Activated CD4-positive, alpha-beta memory T cell treated with anti-CD3 and anti-CD28 coated beads, Interleukin-2, amount 10 ng/mL, durations not matched to agents 7 days and 5 days (primary cell): ENCODE results near the gene BUD31. TPM values are rescaled to one million over a fixed set of nuclear protein-coding genes. Genes with fewer than 3 reads are reported as not detected.

Experiments used
- CTCF ChIA-PET: fragments of 350-600 bp; sonication (Branson Sonifier 250); formaldehyde crosslinking; loops from one replicate; lab custom pipeline; 2021; ENCODE audit warnings: antibody characterized with exemption, inconsistent platforms; lab: Charles Lee
- POLR2A ChIA-PET: fragments of 350-600 bp; sonication (Branson Sonifier 250); formaldehyde crosslinking; loops from one replicate; lab custom pipeline; 2021; ENCODE audit warnings: antibody characterized with exemption; lab: Charles Lee
- DNase-seq: peaks from one replicate; pipeline ENCODE4 v3.0.0-alpha.2; 2020
- H3K27ac Mint-ChIP-seq: one replicate; pipeline ENCODE4 v1.8.0; 2021; ENCODE audit warnings: mild to moderate bottlenecking, mixed read lengths
- H3K27me3 Mint-ChIP-seq: one replicate; pipeline ENCODE4 v1.8.0; 2021; ENCODE audit warnings: mixed read lengths
- H3K36me3 Mint-ChIP-seq: one replicate; pipeline ENCODE4 v1.8.0; 2021; ENCODE audit warnings: low read depth, mixed read lengths
- H3K4me1 Mint-ChIP-seq: one replicate; pipeline ENCODE4 v1.8.0; 2021; ENCODE audit warnings: mixed read lengths
- H3K4me3 Mint-ChIP-seq: one replicate; pipeline ENCODE4 v1.8.0; 2021; ENCODE audit warnings: mild to moderate bottlenecking, mixed read lengths
- H3K9me3 Mint-ChIP-seq: one replicate; pipeline ENCODE4 v1.8.0; 2021; ENCODE audit warnings: mixed read lengths
- total RNA-seq, 2 experiments: library from RNA; stranded (reverse); gene quantifications; one replicate each; pipeline ENCODE4 v1.2.3, GENCODE V29; 2021

Gene BUD31
- total RNA-seq, 2 experiments from 2014 or later = 104 to 106 TPM

DNA sequence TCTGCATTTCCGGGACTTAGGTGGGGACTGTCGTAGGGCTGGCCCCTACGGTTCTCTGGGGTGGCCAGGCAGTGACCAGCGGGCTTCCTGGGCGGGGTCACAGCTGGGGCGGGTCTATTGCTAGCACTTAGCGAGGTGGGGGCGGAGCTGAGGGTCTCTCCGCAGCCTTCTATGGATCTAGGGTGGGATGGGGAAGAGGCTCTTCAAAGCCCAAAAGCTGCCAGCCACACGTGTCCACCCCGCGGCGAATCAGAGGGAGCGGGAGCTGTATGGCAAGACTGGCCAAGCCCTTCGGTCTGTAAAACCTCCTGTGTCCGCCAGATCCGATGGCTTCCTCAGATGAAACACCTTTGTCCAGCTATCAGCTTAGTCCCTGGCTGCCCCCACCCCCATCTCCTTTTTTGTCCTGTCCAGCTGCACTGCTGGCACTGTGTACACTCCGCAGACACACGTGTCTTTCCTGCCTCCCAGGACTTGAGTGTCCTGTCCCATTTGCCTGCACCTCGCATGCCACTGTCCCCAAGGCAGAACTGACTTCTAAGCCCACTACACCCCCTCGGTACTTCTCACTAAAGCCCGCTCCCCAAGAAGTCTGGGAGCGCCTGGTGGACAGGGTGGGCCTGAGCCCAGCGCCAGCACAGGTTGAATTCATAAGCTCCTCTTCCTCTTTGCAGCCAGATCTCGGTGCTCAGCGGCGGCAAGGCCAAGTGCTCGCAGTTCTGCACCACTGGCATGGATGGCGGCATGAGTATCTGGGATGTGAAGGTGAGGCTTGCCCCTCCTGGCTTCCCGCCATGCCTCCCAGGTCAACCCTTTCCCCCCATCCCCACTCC, 15.2 kb upstream of the BUD31 start:
- CTCF ChIA-PET = interaction anchor here (0.7 to 1.2 kb wide), 3 partner anchors 12 to 879 kb away, joined by 3 to 4 read pairs (median 3); no protein-coding TSS in a partner anchor
- H3K27ac Mint-ChIP-seq = peak overlapping the region; percentile 85
- DNase-seq = no peak
- POLR2A ChIA-PET = interaction anchor here (1.0 to 10.8 kb wide), 3 partner anchors 10 to 16 kb away, joined by 3 to 160 read pairs (median 70); partner anchors contain the start of genes ARPC1B, BUD31 and PDAP1
- peaks cover 77% of the 10 kb centered on the region for H3K36me3 Mint-ChIP-seq
- H3K4me3 Mint-ChIP-seq = peak overlapping the region; percentile 60
- H3K9me3 Mint-ChIP-seq = no peaks in the 10 kb centered on the region
- no peaks in the 10 kb centered on the region for H3K27me3 Mint-ChIP-seq
- peaks cover 38% of the 10 kb centered on the region for H3K4me1 Mint-ChIP-seq

GRCh38 chr7:99394188-99394502, 14.6 kb upstream of the BUD31 start:
- H3K4me1 Mint-ChIP-seq = peaks cover 42% of the 10 kb centered on the region
- no peaks in the 10 kb centered on the region for H3K27me3 Mint-ChIP-seq
- no peak for DNase-seq
- POLR2A ChIA-PET = interaction anchor here (1.0 to 10.8 kb wide), 4 partner anchors 8 to 17 kb away, joined by 3 to 160 read pairs (median 36); partner anchors contain the start of genes ARPC1B, BUD31 and PDAP1
- H3K9me3 Mint-ChIP-seq = no peaks in the 10 kb centered on the region
- peak overlapping the region; percentile 52 for H3K27ac Mint-ChIP-seq
- CTCF ChIA-PET = interaction anchor here (0.7 kb wide), 1 partner anchor 878 kb away, joined by 3 read pairs; no protein-coding TSS in a partner anchor
- peaks cover 81% of the 10 kb centered on the region for H3K36me3 Mint-ChIP-seq
- no peak overlapping the region for H3K4me3 Mint-ChIP-seq

DNA sequence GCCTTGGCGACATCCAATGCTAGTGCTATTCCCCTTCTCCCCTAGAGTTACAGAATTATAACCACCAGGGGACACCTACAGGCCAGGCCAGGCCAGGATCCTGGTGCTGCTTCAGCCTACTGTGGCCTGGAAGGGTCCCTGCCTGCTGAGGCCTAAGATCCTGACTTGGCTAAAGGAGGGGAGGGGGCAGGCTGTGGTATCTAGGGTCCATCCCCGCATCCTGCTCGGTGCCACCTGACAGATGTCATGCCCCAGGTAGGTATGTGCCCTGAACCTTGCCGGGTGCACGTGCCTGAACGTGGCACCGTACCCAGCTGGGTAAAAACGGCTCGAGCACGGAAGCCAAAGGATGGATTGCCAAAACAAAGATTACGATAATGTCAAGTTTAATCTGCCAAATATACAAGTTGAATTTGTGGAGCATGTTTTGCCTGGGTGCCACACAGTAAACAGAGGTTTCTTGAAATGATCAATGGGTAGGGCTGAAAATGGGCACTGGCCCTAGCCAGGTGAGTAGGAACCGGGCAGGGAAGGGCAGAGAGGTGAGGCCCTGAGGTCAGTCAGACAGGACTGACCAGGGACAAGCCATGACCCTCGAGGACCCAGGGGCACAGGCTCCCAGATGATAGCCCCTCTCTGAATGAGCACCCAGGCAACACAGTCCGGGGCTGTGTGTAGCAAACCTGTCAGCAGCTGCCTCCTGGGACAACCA, 13.0 kb upstream of the BUD31 start:
- DNase-seq = no peak
- no peak overlapping the region for H3K4me3 Mint-ChIP-seq
- no peaks in the 10 kb centered on the region for H3K27me3 Mint-ChIP-seq
- no peaks in the 10 kb centered on the region for H3K9me3 Mint-ChIP-seq
- H3K4me1 Mint-ChIP-seq = peaks cover 42% of the 10 kb centered on the region
- POLR2A ChIA-PET = interaction anchor here (1.6 to 10.8 kb wide), 2 partner anchors 8 to 10 kb away, joined by 3 to 160 read pairs; partner anchors contain the start of genes BUD31 and PDAP1
- peaks cover 86% of the 10 kb centered on the region for H3K36me3 Mint-ChIP-seq
- H3K27ac Mint-ChIP-seq = no peak overlapping the region
- CTCF ChIA-PET = no interaction called here

DNA sequence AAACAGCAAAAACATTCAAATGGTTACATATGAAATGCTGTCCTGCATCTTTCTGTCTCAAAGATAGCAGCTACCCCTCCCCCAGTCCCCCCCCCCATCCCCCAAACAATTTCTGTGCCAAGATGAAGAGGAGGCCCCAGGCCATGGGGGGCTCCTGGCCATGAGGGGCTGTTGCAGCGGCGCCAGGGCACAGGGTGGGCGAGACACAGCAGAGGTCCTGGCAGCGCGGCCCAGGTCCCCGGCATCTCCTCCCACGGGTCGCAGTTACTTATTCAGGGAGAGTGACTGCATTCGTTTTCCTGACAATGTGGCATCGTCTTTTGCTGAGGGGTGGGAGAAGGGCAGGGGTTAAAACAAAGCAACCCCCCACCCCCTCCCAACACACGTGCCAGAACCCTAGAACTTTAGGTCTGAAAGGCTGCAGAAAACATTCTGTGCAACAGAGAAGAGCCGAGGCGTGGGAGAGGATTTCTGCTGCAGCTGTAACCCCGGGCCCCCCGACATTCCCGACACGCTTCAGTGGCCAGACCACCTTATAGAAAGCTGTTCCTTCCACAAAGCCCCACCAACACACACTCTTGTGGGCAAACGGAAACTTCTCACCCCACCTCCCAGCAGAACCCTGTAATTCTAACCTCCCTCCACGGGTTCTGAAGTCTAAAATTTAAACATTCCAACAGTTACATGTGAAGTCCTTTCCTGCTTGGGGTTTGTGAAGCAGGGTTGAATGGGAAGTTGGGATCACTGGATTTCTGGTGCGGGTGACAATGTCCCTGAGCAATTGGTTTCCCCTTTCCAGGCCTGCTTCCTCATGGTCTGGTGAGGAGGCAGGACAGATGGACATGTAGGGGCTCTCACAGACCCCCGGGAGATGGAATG, 12.1 kb upstream of the BUD31 start:
- H3K9me3 Mint-ChIP-seq = no peaks in the 10 kb centered on the region
- POLR2A ChIA-PET = no interaction called here

GRCh38 chr7:99397297-99397983, 11.3 kb upstream of the BUD31 start:
- H3K27ac Mint-ChIP-seq = peak overlapping the region; percentile 40
- no peaks in the 10 kb centered on the region for H3K27me3 Mint-ChIP-seq
- no peak overlapping the region for H3K4me3 Mint-ChIP-seq
- H3K36me3 Mint-ChIP-seq = peaks cover 86% of the 10 kb centered on the region
- no peak for DNase-seq
- ChIA-PET CTCF (no interaction called here), POLR2A (interaction anchor here (3.6 to 12.4 kb wide), 2 partner anchors 7 to 11 kb away, joined by 53 to 160 read pairs; partner anchors contain the start of genes BUD31 and PDAP1)
- H3K9me3 Mint-ChIP-seq = no peaks in the 10 kb centered on the region
- peaks cover 33% of the 10 kb centered on the region for H3K4me1 Mint-ChIP-seq

More for the DNA sequence above, 12.1 kb upstream of the BUD31 start:
- H3K36me3 Mint-ChIP-seq = peaks cover 88% of the 10 kb centered on the region
- H3K4me3 Mint-ChIP-seq = no peak overlapping the region
- CTCF ChIA-PET = no interaction called here
- DNase-seq = no peak
- peaks cover 39% of the 10 kb centered on the region for H3K4me1 Mint-ChIP-seq
- peak overlapping the region; percentile 40 for H3K27ac Mint-ChIP-seq
- H3K27me3 Mint-ChIP-seq = no peaks in the 10 kb centered on the region

GRCh38 chr7:99398891-99399445, 9.8 kb upstream of the BUD31 start:
- H3K4me1 Mint-ChIP-seq = peaks cover 26% of the 10 kb centered on the region
- no peak overlapping the region for H3K4me3 Mint-ChIP-seq
- H3K36me3 Mint-ChIP-seq = peaks cover 84% of the 10 kb centered on the region
- peak overlapping the region; percentile 55 for H3K27ac Mint-ChIP-seq
- CTCF ChIA-PET = interaction anchor here (1.5 kb wide), 1 partner anchor 10 kb away, joined by 3 read pairs; the partner anchor contains the start of genes BUD31 and PDAP1
- no peak for DNase-seq
- no peaks in the 10 kb centered on the region for H3K27me3 Mint-ChIP-seq
- POLR2A ChIA-PET = interaction anchor here (0.9 to 12.4 kb wide), 7 partner anchors 9 to 106 kb away, joined by 3 to 160 read pairs (median 6); partner anchors contain the start of genes BUD31, PDAP1 and ZKSCAN5
- H3K9me3 Mint-ChIP-seq = no peaks in the 10 kb centered on the region

- Mint-ChIP-seq H3K27me3 (no peaks in the 10 kb centered on the region), H3K36me3 (peaks cover 82% of the 10 kb centered on the region), H3K27ac (peak overlapping the region; percentile 21), H3K9me3 (no peaks in the 10 kb centered on the region), H3K4me3 (no peak overlapping the region), H3K4me1 (peaks cover 25% of the 10 kb centered on the region)
- CTCF ChIA-PET = interaction anchor here (1.5 kb wide), 1 partner anchor 9 kb away, joined by 3 read pairs; the partner anchor contains the start of genes BUD31 and PDAP1
- no peak for DNase-seq
- POLR2A ChIA-PET = interaction anchor here (1.4 to 12.4 kb wide), 5 partner anchors 9 to 105 kb away, joined by 3 to 160 read pairs (median 11); partner anchors contain the start of genes BUD31, PDAP1 and ZKSCAN5
Measured at GRCh38 chr7:99399597-99399996, 9.2 kb upstream of the BUD31 start.

DNA sequence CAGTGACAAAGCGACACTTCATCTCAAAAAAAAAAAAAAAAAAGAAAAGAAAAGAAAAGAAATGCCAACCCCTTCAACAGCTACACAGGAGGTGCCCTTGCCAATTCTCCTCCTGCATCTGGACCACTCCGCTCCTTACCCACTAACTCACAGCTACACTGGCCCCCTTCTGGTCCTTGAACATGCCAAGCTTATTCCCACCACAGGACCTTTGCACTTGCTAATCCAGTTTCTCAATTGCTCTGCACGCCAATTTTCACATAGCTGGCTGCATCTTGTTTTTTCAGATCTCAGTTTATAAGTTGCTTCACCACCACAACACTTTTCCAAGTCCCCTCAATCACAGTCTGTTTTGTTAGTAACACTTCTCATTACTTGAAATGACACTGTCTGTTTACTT, 5.9 kb upstream of the BUD31 start:
- Mint-ChIP-seq H3K27ac (peak overlapping the region; percentile 1), H3K9me3 (no peaks in the 10 kb centered on the region), H3K27me3 (no peaks in the 10 kb centered on the region), H3K4me3 (no peak overlapping the region), H3K4me1 (peaks cover 47% of the 10 kb centered on the region), H3K36me3 (peaks cover 61% of the 10 kb centered on the region)
- CTCF ChIA-PET = no interaction called here
- POLR2A ChIA-PET = interaction anchor here (1.3 to 12.4 kb wide), 2 partner anchors 13 to 27 kb away, joined by 3 to 160 read pairs; no protein-coding TSS in a partner anchor
- DNase-seq = no peak

GRCh38 chr7:99403764-99404163, 5.0 kb upstream of the BUD31 start:
- peaks cover 56% of the 10 kb centered on the region for H3K36me3 Mint-ChIP-seq
- POLR2A ChIA-PET = interaction anchor here (1.3 to 12.4 kb wide), 2 partner anchors 14 to 28 kb away, joined by 3 to 160 read pairs; no protein-coding TSS in a partner anchor

DNA sequence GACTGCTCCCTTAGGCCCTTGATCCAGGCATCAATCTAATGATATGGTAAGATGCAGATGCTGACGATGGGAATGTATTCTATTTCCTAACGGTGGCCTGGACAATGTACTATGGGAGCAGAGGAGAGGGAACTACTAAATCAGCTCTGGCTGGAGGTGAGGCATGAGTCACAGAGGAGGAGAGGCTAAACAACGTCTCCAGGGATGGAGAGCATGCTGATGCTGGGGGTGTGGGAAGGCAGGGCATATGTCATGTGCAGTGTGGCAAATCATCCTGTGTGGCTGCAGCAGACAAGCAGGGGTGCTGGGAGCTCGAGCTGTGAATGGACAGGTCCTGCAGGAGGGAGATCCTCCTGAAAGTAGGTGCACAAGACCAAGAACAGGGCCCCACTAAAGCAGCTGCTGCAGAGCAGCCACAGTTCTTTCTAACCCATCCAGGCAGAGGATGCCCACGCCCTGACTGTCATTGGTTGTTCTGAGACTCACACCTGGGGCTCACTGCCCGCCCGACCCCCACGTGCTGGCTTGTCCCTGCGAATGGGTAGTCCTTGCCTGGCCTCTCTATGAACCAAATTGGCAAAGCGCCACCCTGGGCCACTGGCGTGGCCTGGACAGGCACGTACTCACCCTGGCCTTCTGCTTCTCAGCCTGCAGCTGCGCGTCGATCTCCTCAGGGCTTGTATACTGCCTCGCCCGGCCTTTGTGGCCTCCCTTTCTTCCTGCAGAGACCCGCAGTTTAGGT, 4.4 kb upstream of the BUD31 start:
- peaks cover 58% of the 10 kb centered on the region for H3K36me3 Mint-ChIP-seq
- ChIA-PET CTCF (no interaction called here), POLR2A (interaction anchor here (0.7 to 12.4 kb wide), 2 partner anchors 14 to 96 kb away, joined by 3 to 160 read pairs; partner anchors contain the start of gene ZNF394)
- H3K4me3 Mint-ChIP-seq = no peak overlapping the region
- H3K27me3 Mint-ChIP-seq = no peaks in the 10 kb centered on the region
- H3K27ac Mint-ChIP-seq = peak overlapping the region; percentile 45
- peaks cover 39% of the 10 kb centered on the region for H3K4me1 Mint-ChIP-seq
- no peak for DNase-seq
- no peaks in the 10 kb centered on the region for H3K9me3 Mint-ChIP-seq

More at GRCh38 chr7:99403764-99404163, 5.0 kb upstream of the BUD31 start:
- H3K9me3 Mint-ChIP-seq = no peaks in the 10 kb centered on the region
- peak overlapping the region; percentile 45 for H3K27ac Mint-ChIP-seq
- H3K4me3 Mint-ChIP-seq = no peak overlapping the region
- peaks cover 40% of the 10 kb centered on the region for H3K4me1 Mint-ChIP-seq
- CTCF ChIA-PET = no interaction called here
- H3K27me3 Mint-ChIP-seq = no peaks in the 10 kb centered on the region
- no peak for DNase-seq
